Lung microvascular endothelial cell (primary cell): ENCODE data around the gene SSTR3. TPM values are rescaled to one million over a fixed set of nuclear protein-coding genes. Genes with fewer than 3 reads are reported as not detected.
"Not testable (repeated sequence)": the region's sequence is repeated elsewhere in the genome, so short reads cannot be mapped to it uniquely, and the experiment has no call there.

ENCODE experiments used
- DNase-seq, 2 donors: peaks; one replicate each; pipeline versions ENCODE4 v3.0.0 to v3.0.0-alpha.2; 2010; ENCODE audit warnings: low read depth in 2 of 2
- total RNA-seq: library from RNA; depleted of rRNA; stranded (reverse); fragments of >200 nt; gene quantifications from 2 replicates; pipeline ENCODE4 v1.2.1, GENCODE V29; 2014

The SSTR3 gene
- total RNA-seq, result not detected in 2 replicates

DNA sequence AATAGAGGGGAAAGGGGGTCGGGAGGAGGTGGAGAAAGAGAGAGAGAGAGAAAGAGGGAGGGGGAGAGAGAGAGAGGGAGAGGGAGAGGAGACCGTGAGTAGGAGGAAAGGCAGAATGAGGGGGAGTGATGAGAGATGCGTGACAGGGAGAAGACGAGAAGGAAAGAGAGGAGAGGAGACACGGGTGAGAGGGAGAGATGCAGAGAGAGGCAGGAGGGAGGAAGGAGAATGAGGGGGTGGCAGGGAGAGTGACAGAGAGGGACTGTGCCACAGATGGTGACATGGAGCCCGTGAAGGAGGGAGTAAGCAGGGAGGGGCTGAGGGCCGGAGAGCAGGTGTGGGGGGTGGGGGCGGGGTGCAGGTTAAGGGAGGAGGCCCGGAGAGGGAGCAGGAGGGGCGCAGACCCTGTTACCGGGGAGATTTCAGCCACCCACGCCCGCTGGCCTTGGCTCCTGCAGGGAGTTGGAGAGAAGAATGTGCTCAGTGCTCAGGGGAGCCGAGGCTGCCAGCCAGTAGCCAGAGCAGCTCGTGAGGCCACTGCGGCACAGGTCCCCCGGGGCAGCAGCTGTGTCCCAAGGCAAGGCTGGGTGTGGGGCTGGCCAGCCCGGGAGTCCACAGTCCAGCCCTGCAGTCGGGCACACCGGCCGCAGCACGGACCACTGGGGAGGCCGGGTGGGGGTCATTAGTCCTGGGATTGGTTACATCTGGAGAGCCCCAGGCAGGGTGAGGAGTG lies at the start of gene SSTR3:
Gene SSTR3 (minus strand): TSS at position 304 of the 733 bp plus-strand sequence. CDS start 4,674 bp downstream, outside the sequence.
- DNase-seq, result no peak

DNA sequence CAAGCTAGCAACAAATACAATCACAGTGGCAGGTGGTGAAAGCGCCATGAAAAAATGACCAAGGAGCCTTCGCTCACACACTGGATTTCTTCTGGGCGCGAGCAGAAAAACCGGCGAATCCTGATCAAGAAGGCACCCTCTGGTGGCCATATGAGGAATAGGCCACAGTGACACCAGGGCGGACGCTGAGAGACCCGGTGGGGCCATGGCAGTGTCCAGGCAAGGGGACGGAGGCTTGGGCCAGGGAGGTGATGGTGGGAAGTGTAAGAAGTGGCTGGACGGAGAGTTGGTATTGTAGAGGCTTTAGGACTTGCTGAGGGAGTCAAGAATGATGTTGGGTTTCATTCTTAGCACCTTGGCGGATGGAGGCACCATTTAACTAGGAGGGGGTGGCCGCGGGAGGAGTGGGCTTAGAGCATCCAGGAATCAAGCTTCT lies 48.6 kb upstream of the SSTR3 start:
- DNase-seq, result peak; percentile 63 to 70

DNA sequence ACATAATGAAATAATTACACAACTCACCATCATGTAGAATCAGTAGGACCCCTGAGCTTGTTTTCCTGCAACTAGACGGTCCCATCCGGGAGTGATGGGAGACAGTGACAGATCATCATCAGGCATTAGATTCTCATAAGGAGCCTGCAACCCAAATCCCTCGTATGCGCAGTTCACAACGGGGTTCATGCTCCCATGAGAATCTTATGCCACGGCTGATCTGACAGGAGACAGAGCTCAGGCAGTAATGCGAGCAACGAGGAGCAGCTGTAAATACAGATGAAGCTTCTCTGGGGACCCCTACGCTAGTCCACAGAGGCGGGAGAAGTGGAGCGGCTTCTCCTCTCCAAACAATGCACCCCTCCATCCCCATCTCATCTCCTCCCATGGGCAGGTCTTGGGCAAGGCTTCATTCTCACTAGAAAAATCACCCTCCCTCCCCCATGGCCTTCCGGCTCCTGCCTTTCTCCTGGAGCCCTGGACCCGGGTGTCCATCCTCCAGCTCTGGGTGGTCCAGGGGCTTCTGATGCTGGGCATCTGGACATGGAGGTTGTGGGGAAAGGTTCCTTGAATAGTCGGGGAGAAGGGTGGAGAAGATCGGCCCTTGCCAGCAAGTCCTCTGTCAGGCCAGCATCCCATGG lies 48.0 kb upstream of the SSTR3 start:
- DNase-seq, result no peak

DNA sequence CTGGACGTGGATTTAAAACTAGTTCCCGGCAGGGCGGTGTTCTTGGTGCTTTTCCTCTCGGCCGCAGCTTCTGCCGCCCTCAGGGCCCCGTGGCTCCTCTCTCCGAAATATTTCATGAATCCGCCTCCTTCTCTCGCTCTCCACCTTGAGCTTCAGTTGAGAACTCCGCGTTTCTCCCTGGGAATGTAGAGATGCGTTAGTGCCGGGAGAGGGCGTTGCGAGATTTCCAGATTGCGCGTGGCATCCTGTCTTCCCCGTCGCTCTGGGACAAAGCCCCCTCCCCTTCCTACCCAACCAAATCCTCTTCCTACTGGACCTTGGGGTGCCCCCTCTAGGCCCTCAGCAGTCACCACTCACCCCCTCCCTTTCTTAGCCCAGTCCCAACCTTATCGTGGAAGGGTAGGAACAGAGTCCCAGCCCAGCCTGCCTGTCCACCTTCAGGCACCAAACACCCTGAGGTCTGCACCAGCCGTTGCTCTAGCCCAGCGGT lies 47.3 kb upstream of the SSTR3 start:
- DNase-seq, result peak; percentile 46 to 60

DNA sequence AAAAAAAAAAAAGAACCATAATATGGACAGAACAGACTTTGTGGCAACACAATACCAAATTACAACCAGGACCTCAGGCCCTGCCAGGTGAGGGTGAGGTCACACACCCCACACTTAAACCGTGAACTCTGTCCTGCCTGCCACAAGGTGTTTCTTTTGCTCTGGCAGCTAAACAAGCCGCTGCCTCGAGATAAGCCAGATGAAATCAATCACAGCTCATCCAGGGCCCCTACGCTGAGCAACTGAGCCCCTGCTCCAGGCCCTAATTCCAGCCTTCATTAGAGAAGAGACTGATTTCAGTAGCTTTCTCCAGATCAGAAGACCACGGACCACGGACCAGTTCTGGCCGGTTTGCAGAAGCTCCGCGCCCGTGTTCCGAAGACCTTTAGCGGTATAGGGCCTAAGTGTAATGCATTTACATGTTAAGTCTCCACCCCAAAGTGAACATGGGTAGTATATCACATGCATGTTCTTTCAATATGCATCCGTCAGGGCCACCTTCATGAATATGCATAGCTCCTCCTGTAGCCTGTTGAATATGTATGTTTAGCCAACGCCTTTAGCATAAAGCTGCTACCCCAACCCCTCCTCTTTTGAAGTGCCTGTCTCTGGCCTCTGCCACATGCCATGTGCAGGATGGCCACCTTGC lies 46.6 kb upstream of the SSTR3 start:
- DNase-seq, result no peak

DNA sequence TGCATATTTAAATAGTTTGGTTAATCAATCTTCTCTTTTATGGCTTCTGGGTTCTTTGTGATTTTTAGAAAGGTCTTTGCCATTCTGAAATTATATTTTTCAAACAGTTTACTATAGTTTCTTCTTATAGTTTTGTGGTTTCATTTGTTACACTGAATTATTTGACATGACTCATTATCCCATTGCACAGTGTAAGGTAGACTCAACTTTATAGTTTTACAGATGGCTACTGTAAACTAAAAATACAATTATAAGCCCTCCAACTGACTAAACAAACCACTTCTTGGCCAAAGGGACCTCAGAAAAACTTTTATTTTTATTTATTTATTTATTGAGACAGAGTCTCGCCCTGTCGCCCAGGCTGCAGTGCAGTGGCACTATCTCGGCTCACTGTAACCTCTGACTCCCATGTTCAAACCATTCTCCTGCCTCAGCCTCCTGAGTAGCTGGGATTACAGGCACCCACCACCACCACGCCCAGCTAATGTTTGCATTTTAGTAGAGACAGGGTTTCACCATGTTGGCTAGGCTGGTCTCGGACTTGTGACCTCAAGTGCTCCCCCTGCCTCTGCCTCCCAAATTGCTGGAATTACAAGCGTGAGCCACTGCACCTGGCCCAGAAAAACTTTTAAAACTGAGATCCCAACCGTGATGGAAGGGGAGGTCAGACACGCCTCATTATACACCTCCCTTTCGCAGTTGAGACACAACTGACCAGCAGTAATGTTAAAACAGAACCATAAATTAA lies 45.9 kb upstream of the SSTR3 start:
- no peak for DNase-seq

DNA sequence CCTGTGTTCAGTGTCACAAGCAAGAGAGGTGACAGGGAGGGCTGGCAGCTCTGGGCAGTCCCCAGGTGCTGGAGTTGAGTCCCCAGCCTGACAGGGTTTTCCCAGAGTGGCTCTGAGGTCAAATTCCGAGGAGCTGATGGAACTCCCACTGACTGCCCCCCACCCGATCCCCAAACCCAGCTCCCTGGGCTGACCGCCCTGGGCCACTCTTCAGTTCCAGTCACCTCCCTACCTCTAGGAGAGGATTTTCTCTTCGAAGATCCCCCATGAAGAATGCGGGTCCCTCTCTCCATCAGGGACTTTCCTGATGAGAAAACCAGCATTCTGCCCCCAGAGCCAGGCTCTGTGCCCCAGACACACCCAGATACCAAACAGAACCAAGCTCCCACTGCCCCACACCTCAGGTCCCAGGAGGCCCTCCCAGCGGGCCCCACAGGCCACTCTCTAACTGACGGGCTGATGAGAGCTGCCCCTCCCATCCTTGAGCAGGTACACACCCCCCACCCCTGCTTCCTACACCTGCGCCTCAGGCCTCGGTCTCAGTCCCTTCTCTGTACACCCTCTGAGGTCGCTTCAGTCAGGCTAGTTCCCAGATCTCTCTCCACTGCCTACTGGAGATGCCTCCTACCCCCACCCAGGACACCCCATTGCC lies 43.9 kb upstream of the SSTR3 start:
- DNase-seq, result no peak

DNA sequence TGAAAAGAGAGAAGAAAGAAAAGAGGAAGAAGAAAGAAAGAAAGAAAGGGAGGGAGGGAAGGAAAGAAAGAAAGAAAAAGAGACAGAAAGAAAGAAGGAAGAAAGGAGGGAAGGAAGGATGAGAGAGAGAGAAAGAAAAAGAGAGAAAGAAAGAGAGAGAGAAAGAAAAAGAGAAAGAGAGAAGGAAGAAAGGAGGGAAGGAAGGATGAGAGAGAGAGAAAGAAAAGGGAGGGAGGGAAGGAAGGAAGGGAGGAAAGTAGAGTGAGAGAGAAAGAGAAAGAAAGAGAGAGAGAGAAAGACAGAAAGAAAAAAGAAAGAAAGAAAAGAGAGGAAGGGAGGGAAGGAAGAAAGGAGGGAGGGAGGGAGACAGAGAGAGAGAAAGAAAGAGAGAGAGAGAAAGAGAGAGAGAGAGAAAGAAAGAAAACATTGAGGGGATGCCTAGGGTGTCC lies 43.3 kb upstream of the SSTR3 start:
- DNase-seq, result no peak

DNA sequence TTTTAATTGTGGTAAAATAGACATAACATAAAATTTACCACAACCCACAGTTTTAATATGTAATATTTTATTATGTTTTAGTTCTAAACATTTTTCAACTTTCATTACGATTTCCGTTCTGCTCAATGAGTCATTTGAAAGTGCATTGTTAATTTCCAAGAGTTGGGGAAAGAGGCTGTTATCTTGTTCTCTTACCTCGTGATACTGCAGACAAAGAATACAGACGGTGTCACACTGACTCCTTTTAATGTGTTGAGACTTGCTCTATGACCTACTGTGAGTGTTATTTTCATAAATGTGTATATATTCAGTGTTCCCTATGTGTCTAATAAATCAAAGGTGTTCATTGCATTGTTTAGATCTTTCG lies 42.6 kb upstream of the SSTR3 start:
- DNase-seq, result peak; percentile 74 to 89

DNA sequence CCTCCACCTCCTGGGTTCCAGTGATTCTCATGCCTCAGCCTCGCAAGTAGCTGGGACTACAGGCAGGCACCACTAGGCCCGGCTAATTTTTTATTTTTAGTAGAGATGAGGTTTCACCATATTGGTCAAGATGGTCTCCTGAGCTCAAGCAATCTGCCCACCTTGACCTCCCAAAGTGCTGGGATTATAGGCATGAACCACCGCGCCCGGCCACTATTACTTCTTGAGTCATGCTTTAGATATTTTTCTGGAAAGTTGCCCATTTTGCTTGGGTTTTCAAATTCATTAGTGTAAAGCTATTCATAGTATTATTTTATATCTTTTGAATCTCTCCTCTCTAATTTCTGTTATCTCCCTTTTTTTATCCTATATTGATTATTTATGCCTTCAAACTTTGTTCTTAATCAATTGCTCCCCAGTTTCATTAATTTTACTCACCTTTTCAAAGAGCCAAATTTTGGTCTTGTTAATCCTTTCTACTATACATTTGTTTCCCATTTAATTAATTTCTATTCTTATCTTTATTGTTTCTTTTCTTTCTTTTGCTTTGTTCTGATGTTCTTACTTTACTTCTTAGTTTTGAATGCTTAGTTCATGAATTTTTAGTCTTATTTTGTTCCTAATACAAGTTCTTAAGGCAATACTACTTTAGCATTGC lies 42.1 kb upstream of the SSTR3 start:
- DNase-seq, result peak; percentile 50 to 82

DNA sequence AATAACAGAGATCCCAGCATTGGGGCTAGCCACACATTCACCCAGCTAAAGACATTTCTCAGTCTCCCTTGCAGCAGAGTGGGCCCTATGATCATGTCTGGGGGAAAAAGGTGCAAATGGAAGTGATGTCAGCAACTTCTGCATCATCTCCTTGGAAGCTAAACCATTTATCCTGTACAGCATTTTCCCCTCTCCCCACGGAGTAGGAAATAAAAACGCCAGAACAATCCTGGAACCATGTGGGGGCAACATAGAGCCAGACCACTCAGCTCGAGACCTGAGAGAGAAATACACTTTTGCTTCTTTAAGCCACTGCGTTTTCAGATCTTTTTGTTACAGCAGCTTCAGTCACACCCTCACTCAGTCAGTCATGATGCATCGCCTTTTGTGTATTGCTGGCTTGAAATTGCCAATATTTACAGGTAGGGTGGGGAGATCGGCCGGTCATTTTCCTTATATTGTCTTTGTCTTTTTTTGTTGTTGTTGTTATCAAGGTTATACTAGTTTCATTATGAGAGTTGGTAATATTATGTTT lies 40.9 kb upstream of the SSTR3 start:
- peak in 1 of 2 donors; percentile 28 for DNase-seq

DNA sequence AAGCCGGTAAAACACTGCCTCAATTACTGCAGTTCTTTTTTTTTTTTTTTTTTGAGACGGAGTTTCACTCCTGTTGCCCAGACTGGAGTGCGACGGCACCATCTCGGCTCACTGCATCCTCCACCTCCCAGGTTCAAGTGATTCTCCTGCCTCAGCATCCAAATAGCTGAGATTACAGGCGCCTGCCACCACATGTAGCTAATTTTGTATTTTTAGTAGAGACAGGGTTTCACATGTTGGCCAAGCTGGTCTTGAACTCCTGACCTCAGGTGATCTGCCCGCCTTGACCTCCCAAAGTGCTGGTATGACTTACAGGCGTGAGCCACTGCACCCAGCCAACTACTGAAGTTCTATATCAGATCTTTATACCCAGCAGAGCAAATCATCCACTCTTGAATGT lies 39.6 kb upstream of the SSTR3 start:
- DNase-seq, result not testable (repeated sequence)

DNA sequence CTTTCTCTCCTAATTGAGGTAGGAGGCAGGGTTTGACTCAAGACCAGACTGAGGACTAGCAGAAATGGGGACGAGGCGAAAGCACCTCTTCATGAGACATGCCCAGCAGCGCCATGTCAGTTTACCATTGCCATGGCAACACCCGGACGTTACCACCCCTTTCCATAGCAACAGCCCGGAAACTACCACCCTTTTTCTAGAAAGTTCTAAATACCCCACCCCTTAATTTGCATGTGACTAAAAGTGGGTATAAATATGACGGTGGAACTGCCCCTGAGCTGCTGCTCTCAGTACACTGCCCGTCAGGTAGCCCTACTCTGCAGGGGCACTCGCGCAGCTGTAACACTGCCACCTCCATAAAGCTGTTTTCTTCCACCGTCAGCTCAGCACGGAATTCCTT lies 37.7 kb upstream of the SSTR3 start:
- no peak for DNase-seq

DNA sequence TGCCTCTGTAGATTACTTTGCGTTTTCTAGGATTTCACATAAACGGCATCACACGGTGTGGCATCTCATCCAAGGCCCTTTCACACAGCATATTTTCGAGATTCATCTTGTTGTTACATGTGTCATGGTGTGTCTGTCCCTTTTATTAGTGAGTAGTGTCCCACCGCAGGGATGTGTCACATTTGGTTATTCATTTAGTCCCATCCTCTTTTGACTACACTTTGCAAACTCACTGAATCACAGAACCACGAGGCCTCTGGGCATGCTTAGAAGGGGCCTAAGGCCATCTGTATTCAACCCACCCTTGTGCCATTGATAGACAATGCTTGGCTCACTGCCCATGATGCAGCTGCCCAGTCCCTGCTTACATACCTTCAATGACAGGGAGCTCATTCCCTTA lies 36.0 kb upstream of the SSTR3 start:
- DNase-seq, result no peak

DNA sequence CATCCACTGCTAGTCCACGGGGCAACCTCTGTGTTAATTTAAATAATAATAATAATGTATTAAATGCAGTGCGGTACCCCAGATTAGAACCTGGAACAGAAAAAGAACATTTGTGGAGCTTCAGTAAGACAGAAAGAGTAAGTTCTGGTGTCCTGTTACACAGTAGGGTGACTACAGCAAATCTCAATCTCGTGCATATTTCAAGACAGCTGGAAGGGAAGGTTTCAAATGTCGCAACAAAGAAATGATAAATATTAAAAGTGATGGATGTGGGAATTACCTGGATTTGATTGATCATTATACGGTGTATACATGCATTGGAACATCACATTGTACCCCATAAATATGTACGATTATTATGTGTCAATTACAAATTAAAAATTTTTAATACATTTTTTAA lies 33.5 kb upstream of the SSTR3 start:
- DNase-seq, result no peak

DNA sequence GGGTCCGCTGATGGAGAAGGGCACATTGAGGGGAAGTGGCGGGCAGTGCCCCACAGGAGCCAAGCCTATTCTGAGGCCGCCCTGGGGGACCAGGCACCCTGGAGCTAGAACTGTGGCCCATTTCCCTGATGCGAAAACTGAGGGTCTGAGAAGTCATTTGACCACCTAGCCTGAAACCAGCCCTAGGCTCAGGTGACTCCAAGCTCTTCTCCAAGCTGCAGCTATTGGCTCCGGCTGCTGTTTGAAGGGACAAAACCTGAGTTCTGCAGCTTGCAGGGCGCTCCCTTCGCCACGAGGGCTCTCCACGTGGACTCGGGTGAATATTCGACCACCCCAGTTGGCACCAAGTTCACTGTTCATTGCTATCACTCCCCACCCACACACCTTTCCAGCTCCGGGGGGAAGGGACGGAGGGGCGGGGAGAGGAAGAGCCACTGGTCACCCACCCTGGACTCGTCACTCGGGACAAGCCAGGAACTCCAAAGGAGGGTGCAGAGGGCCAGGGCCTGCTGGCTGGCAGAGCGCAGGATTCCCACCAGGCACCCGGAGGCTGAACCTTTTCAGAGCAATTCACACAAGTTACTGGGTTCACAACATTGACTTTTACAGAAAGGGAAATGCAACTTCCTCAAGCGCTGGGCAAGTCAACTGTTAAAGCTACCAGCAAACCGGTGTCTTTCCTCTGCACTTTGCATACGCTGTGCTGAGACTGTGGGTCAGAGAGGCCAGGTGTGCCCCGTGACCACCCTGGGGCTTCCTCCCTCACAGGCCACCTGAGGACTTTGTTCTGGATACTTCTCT lies 32.8 kb upstream of the SSTR3 start:
- no peak for DNase-seq

DNA sequence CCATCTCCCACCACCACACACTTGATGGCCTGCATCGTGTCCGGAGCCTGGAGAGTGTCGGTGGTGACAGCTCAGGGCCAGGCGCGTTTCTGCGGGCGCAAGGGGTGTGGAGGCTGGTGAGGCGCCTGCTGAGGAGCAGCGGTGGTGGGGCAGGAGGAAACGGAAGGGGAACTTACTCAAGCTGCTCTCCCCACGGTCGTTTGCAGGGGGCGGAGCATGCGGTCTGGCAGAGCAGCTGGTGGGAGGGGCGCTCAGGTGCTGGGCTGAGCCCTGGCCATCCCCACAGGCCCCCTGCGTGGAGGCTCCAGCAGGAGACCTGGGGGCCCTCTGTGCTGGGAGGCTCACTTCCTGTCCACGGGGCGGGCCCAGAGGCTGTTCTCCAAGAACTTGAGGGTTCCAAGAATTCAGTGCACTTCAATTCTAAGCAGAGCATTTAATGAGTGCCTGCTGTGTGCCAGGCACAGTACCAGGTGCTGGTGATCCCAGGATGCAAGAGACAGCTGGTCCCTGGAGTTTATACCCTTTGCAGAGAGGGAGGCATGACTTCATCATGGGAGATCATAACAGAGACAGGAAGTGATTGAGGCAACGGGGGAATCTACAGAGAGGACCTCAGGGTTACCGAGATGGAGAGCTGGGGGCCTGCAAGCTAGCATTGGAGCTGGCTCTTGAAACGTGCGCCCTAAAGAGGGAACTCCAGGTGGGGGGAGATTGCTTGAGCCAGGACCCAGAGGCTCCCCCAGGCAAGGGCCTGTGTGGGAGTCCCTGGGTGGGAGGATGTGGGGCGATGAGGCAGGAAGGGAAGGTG lies 32.0 kb upstream of the SSTR3 start, which contains the start of gene RAC2:
Gene RAC2 (minus strand): TSS at position 156 of the 808 bp plus-strand sequence. CDS start 121 bp downstream, at position 35.
- peak; percentile 46 to 85 for DNase-seq

DNA sequence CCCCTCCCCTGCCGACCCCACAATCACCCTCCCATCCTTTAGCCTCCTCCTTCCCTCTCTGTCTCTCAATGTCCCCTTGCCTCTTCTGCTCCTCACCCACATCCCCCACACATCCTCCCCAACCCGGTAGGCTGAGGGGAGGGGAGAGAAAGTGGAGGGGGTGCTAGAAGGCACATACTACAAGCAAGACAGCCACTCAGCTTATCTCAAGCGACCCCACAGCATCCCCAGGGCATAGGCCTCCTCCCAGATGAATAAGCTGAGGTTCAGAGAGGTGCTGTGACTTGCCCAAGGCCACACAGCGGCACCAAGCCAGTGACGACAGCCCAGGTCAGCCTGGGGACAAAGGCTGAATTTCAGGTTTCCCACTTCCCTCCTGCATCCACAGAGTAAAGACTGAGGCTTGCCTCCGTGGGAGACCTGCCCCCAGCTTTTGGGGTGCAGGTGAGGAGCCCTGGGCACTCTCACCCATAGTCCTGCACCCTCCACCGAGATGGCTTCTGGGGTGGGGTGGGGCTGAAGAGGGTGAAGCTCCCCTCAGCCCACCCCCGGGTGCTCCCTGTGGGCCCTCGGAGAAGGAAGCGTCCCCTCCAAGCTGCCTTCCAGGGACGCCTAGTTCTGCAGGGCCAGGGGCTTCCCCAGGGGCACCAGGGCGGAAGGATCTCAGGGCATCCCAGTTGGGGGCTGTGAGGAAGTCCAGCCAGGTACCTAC lies 31.3 kb upstream of the SSTR3 start:
- no peak for DNase-seq
